Neural progenitor cell (in vitro differentiated cells): ENCODE measurements around the gene PREX1. TPM values are rescaled to one million over a fixed set of nuclear protein-coding genes. Genes with fewer than 3 reads are reported as not detected.

Experiments used
- DNase-seq: peaks from one replicate; pipeline ENCODE4 v3.0.0-alpha.2; 2016; ENCODE audit warnings: low spot score
- H2AFZ ChIP-seq: fragments of 200-600 bp; sonication (generic); replicated peaks from 2 replicates; pipeline ENCODE4 v1.6.1; 2016; ENCODE audit warnings: antibody characterized with exemption
- H3F3A ChIP-seq: fragments of 200-600 bp; sonication (generic); 2 replicates; pipeline ENCODE4 v1.6.1; 2016; ENCODE audit warnings: antibody characterized with exemption, low read depth
- H3K27ac ChIP-seq: fragments of 200-600 bp; sonication (generic); 2 replicates; pipeline ENCODE4 v1.5.1; 2016; ENCODE audit warnings: mild to moderate bottlenecking
- H3K27me3 ChIP-seq: fragments of 200-600 bp; sonication (generic); 2 replicates; pipeline ENCODE4 v1.6.1; 2016; ENCODE audit warnings: mild to moderate bottlenecking, moderate library complexity
- H3K36me3 ChIP-seq: fragments of 200-600 bp; sonication (generic); 2 replicates; pipeline ENCODE4 v1.5.1; 2016
- H3K4me1 ChIP-seq: fragments of 200-600 bp; sonication (generic); 2 replicates; pipeline ENCODE4 v1.6.1; 2016; ENCODE audit warnings: mixed run types
- H3K4me2 ChIP-seq: fragments of 200-600 bp; sonication (generic); 2 replicates; pipeline ENCODE4 v1.6.1; 2016
- H3K4me3 ChIP-seq: fragments of 200-600 bp; sonication (generic); 2 replicates; pipeline ENCODE4 v1.5.1; 2016
- H3K79me2 ChIP-seq: fragments of 200-600 bp; sonication (generic); 2 replicates; pipeline ENCODE4 v1.6.1; 2016; ENCODE audit warnings: low read depth
- H3K9ac ChIP-seq: fragments of 200-600 bp; sonication (generic); 2 replicates; pipeline ENCODE4 v1.6.1; 2016
- H3K9me3 ChIP-seq: fragments of 200-600 bp; sonication (generic); 2 replicates; pipeline ENCODE4 v1.5.1; 2016; ENCODE audit warnings: low read depth
- H4K20me1 ChIP-seq: fragments of 200-600 bp; sonication (generic); 2 replicates; pipeline ENCODE4 v1.6.1; 2016; ENCODE audit warnings: low read depth
- H3K27ac Mint-ChIP-seq: 3 replicates; pipeline ENCODE4 v1.8.0; 2021; ENCODE audit warnings: mixed read lengths
- H3K27me3 Mint-ChIP-seq: 2 replicates; pipeline ENCODE4 v1.8.0; 2022; ENCODE audit warnings: low read depth, mild to moderate bottlenecking, inconsistent platforms, moderate library complexity, mixed read lengths; ENCODE audit not compliant: insufficient read depth
- H3K36me3 Mint-ChIP-seq: 3 replicates; pipeline ENCODE4 v1.8.0; 2021; ENCODE audit warnings: mixed read lengths
- H3K4me1 Mint-ChIP-seq: 3 replicates; pipeline ENCODE4 v1.8.0; 2021; ENCODE audit warnings: mixed read lengths
- H3K4me3 Mint-ChIP-seq: 3 replicates; pipeline ENCODE4 v1.8.0; 2021; ENCODE audit warnings: mild to moderate bottlenecking, moderate library complexity, mixed read lengths
- H3K9me3 Mint-ChIP-seq: 3 replicates; pipeline ENCODE4 v1.8.0; 2020; ENCODE audit warnings: mixed read lengths
- EZH2 ChIP-seq: fragments of 200-600 bp; sonication (generic); IDR thresholded peaks from 2 replicates; pipeline ENCODE4 v1.6.1; 2017; ENCODE audit warnings: antibody characterized with exemption, mild to moderate bottlenecking, moderate library complexity
- EZH2phosphoT487 ChIP-seq: fragments of 200-600 bp; sonication (generic); IDR thresholded peaks from 2 replicates; pipeline ENCODE4 v1.6.1; 2017; ENCODE audit warnings: antibody characterized with exemption
- total RNA-seq: library from RNA; depleted of rRNA; stranded (reverse); fragments of >200 nt; gene quantifications from 2 replicates; pipeline ENCODE4 v1.2.3, GENCODE V29; 2015; ENCODE audit warnings: low replicate concordance
- TF ChIP-seq, protein P1 (sequence below): fragments of 200-600 bp; sonication (generic); IDR thresholded peaks from 2 replicates; pipeline ENCODE4 v1.5.1; 2017; ENCODE audit warnings: antibody characterized with exemption, mild to moderate bottlenecking

The PREX1 gene
- total RNA-seq, 1 donor from 2014 or later: 4.5 TPM

DNA sequence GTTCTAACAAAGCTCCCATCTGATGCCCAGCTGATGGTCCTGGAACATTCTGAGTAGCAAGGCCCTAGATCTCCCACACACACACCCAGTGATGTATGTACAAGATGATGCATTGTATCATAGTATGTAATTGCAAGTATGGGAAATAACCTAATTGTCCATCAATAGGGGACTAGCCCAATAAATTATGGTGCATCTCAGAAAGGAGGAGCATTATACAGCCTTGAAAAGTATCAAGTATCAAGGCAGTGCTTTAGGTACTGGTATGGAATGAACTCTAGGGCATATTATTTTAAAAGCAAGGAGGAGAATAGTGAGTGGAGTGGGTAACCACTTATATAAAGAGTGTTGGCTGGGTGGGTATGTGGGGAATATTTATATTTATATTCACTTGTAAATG, 24.8 kb upstream of the PREX1 start:
- Histone ChIP-seq H3F3A (no peaks in the 10 kb centered on the region), H3K36me3 (no peaks in the 10 kb centered on the region), H3K27ac (no peak overlapping the region), H3K79me2 (no peaks in the 10 kb centered on the region), H3K4me3 (no peak overlapping the region), H4K20me1 (no peaks in the 10 kb centered on the region), H3K9me3 (no peaks in the 10 kb centered on the region), H3K4me2 (no peak overlapping the region), H3K27me3 (no peaks in the 10 kb centered on the region), H2AFZ (no peak overlapping the region), H3K4me1 (no peaks in the 10 kb centered on the region), H3K9ac (no peak overlapping the region)
- H3K9me3 Mint-ChIP-seq: peaks cover 3% of the 10 kb centered on the region
- DNase-seq: no peak
- H3K4me3 Mint-ChIP-seq: no peak overlapping the region
- TF ChIP-seq, protein P1, sequence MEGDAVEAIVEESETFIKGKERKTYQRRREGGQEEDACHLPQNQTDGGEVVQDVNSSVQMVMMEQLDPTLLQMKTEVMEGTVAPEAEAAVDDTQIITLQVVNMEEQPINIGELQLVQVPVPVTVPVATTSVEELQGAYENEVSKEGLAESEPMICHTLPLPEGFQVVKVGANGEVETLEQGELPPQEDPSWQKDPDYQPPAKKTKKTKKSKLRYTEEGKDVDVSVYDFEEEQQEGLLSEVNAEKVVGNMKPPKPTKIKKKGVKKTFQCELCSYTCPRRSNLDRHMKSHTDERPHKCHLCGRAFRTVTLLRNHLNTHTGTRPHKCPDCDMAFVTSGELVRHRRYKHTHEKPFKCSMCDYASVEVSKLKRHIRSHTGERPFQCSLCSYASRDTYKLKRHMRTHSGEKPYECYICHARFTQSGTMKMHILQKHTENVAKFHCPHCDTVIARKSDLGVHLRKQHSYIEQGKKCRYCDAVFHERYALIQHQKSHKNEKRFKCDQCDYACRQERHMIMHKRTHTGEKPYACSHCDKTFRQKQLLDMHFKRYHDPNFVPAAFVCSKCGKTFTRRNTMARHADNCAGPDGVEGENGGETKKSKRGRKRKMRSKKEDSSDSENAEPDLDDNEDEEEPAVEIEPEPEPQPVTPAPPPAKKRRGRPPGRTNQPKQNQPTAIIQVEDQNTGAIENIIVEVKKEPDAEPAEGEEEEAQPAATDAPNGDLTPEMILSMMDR: no peak
- no peak for TF ChIP-seq EZH2
- no peak for TF ChIP-seq EZH2phosphoT487
- H3K36me3 Mint-ChIP-seq: no peaks in the 10 kb centered on the region
- peaks cover 19% of the 10 kb centered on the region for H3K27me3 Mint-ChIP-seq
- H3K27ac Mint-ChIP-seq: no peak overlapping the region
- H3K4me1 Mint-ChIP-seq: peaks cover 29% of the 10 kb centered on the region

- H3K36me3 Mint-ChIP-seq: no peaks in the 10 kb centered on the region
- H3K4me2 ChIP-seq: no peak overlapping the region
- no peak overlapping the region for H3K9ac ChIP-seq
- H3K27me3 Mint-ChIP-seq: peaks cover 19% of the 10 kb centered on the region
- H3K4me3 Mint-ChIP-seq: no peak overlapping the region
- no peak overlapping the region for H2AFZ ChIP-seq
- no peaks in the 10 kb centered on the region for H4K20me1 ChIP-seq
- no peak for DNase-seq
- no peaks in the 10 kb centered on the region for H3K36me3 ChIP-seq
- no peaks in the 10 kb centered on the region for H3F3A ChIP-seq
- H3K4me1 Mint-ChIP-seq: peaks cover 38% of the 10 kb centered on the region
- TF ChIP-seq, protein P1: no peak
- no peaks in the 10 kb centered on the region for H3K9me3 ChIP-seq
- H3K27ac ChIP-seq: no peak overlapping the region
- H3K79me2 ChIP-seq: no peaks in the 10 kb centered on the region
- no peaks in the 10 kb centered on the region for H3K27me3 ChIP-seq
- H3K27ac Mint-ChIP-seq: no peak overlapping the region
- H3K9me3 Mint-ChIP-seq: peaks cover 3% of the 10 kb centered on the region
- H3K4me3 ChIP-seq: no peak overlapping the region
- H3K4me1 ChIP-seq: peaks cover 4% of the 10 kb centered on the region
Measured at GRCh38 chr20:48851579-48851978, 23.8 kb upstream of the PREX1 start.

GRCh38 chr20:48850977-48851299, 23.1 kb upstream of the PREX1 start:
- Mint-ChIP-seq H3K36me3 (no peaks in the 10 kb centered on the region), H3K4me1 (peaks cover 42% of the 10 kb centered on the region), H3K27me3 (peaks cover 19% of the 10 kb centered on the region), H3K4me3 (no peak overlapping the region), H3K9me3 (peaks cover 3% of the 10 kb centered on the region), H3K27ac (peak overlapping the region; percentile 66)
- no peak for TF ChIP-seq EZH2
- no peak for TF ChIP-seq EZH2phosphoT487
- TF ChIP-seq, protein P1: no peak
- Histone ChIP-seq H3K27ac (no peak overlapping the region), H3K36me3 (no peaks in the 10 kb centered on the region), H3K4me2 (no peak overlapping the region), H3K9ac (no peak overlapping the region), H4K20me1 (no peaks in the 10 kb centered on the region), H3K27me3 (no peaks in the 10 kb centered on the region), H3K9me3 (no peaks in the 10 kb centered on the region), H3K4me1 (peaks cover 8% of the 10 kb centered on the region), H2AFZ (no peak overlapping the region), H3K79me2 (no peaks in the 10 kb centered on the region), H3K4me3 (no peak overlapping the region), H3F3A (no peaks in the 10 kb centered on the region)
- no peak for DNase-seq
